ENCODE results near the gene ZG16.

Gene ZG16

GRCh38 chr16:29809850-29810698 lies 32.0 kb downstream of the ZG16 start:
- DNase-seq (ENCODE audit: low read depth): no peak

GRCh38 chr16:29810699-29811169 lies 32.7 kb downstream of the ZG16 start:
- DNase-seq (ENCODE audit: low read depth): no peak

DNA sequence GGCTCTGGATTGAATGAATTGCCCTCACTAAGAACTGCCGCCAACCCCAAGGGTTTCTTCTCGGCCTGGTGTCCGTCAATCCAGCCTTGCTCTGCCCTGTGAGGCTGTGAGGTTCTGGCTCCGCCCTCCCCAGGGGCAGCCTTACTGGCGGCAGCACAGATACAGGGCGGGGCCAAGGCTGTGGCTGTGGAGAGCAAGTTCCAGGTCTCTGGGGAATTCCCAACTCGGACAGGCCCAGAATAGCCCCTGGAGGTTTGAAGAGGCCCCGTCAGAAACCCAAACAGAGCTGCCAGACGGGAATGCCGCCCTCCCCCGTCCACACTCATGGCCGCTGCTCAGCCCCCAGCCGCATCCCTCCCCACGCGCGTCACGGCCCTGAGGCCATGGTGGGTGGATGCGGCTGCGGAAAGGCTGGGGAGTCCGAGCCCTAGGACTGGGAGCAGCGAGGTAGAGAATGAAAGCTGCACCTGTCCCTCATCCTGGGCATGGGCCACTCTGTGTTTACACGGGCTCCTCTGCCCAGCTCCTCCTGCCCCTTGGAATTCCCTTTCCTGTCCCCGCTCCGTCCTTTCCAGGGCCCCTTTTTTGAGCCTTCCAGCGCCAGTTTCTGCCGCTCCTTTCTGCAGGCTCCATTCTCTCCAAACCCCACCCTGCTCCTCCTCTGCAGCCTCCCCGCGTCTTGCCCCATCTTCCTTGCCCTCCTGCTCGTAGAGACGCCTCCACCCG lies 33.3 kb downstream of the ZG16 start:
- DNase-seq (ENCODE audit: low read depth): peak; percentile 99

DNA sequence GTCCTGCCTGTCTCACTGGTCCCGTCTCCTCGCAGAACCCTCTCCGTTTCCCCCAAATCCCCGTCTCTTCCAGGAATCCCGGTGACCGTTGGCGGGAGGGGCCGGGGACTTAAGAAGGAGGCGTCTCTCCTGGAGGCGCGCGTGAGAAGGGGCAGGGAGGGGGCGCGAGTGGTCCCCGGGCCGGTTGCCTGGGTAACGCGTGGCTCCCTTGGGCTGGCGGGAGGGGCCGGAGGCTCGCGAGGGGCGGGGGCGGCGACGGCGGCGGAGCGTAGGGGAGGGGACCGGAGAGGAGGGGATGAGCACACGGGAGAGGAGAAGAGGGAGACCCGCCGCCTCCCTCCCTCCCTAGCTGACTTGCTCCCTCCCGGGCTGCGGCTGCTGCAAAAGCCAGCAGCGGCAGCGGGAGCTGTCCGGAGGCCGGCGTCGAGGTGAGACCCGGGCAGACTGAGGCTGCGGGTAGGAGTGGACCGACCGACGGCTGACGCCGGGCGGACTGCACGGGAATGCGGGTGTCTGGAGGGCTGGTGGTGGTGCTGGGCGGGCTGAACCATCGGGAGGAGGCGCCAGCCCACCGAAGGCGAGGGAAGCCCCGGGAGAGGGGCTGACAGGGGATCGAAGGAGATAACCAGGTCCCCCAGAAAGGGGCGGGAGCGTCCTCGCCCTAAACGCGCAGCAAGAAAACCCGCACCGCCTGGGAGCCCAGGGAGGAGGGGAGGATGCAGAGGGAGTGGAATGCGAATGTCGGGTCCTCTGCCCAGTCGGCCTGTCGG lies 34.0 kb downstream of the ZG16 start, which contains the start of gene PRRT2:
Gene PRRT2, plus strand, starts transcription at position 298 of the 770 bp plus-strand sequence. CDS start 862 bp downstream, outside the sequence.
- peak; percentile 57 for DNase-seq (ENCODE audit: low read depth)

DNA sequence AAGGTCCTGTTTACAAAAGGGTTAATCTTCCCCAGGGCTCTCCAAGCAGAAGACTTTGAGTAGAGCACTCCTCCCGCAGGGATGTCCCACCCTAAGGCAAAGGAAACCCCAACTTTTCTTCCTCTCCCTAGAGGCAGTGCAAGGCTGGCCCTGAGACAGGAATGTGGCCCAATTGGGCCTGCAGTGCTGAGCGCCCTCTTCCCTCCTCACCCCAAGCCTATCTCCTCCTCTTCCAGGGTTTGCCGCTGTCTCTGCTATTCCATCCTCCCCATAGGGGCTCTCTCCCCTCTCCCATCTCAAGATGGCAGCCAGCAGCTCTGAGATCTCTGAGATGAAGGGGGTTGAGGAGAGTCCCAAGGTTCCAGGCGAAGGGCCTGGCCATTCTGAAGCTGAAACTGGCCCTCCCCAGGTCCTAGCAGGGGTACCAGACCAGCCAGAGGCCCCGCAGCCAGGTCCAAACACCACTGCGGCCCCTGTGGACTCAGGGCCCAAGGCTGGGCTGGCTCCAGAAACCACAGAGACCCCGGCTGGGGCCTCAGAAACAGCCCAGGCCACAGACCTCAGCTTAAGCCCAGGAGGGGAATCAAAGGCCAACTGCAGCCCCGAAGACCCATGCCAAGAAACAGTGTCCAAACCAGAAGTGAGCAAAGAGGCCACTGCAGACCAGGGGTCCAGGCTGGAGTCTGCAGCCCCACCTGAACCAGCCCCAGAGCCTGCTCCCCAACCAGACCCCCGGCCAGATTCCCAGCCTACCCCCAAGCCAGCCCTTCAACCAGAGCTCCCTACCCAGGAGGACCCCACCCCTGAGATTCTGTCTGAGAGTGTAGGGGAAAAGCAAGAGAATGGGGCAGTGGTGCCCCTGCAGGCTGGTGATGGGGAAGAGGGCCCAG lies 34.9 kb downstream of the ZG16 start:
- no peak for DNase-seq (ENCODE audit: low read depth)

- DNase-seq (ENCODE audit: low read depth): no peak
Measured at GRCh38 chr16:29813644-29814562, 35.8 kb downstream of the ZG16 start.

GRCh38 chr16:29814592-29814991 lies 36.5 kb downstream of the ZG16 start:
- DNase-seq (ENCODE audit: low read depth): no peak

GRCh38 chr16:29815032-29815721 lies 37.1 kb downstream of the ZG16 start:
- DNase-seq (ENCODE audit: low read depth): peak; percentile 49

DNA sequence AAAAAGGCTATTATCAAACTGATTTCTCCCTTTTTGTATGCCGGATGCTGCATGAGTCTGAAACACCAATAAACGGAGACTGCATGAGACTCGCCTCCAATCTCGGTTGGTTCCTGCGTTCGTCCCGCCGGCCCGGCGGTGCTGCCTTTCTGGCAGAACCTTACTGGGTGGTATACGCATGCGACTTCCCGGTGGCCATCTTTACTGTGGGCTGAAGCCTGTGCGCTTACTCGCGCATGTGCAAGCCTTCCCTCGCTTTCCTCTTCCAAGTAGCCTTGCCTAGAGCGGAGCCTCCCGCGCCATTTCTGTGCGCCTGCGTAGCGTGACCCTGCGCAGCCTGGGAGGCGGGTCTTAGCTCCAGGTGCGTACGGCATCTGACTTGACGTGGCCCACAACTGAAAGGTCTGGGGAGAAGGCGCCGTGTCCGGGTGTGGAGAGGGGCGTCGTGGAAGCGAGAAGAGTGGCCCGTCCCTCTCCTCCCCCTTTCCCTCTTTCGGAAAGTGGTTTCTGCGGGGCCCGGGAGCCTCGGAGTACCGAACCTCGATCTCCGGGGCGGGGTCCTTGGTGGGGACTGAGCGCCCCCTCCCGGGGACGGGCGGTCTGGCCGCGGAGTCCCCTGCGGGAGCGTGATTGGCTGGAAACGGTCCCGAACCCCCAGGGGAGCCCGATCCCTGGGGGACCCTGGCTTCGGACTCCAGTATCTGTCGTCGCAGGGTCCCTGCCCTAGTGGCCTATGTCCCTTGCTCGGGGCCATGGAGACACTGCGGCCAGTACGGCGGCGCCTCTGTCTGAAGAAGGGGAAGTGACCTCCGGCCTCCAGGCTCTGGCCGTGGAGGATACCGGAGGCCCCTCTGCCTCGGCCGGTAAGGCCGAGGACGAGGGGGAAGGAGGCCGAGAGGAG lies 38.0 kb downstream of the ZG16 start, which contains the start of gene PAGR1:
Gene PAGR1, plus strand, starts transcription at position 360 of the 901 bp plus-strand sequence. Its CDS starts 374 bp downstream, at position 734.
- DNase-seq (ENCODE audit: low read depth): peak; percentile 99

GRCh38 chr16:29816694-29817441 lies 38.8 kb downstream of the ZG16 start:
- peak; percentile 78 for DNase-seq (ENCODE audit: low read depth)

- no peak for DNase-seq (ENCODE audit: low read depth)
Measured at GRCh38 chr16:29818082-29818481, 40.0 kb downstream of the ZG16 start.

DNA sequence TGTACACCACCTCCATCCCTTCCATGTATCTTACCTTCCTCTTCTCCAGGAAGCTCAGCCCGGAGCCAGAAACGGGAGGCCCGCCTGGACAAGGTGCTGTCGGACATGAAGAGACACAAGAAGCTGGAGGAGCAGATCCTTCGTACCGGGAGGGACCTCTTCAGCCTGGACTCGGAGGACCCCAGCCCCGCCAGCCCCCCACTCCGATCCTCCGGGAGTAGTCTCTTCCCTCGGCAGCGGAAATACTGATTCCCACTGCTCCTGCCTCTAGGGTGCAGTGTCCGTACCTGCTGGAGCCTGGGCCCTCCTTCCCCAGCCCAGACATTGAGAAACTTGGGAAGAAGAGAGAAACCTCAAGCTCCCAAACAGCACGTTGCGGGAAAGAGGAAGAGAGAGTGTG lies 41.5 kb downstream of the ZG16 start:
- DNase-seq (ENCODE audit: low read depth): no peak

- peak; percentile 82 for DNase-seq (ENCODE audit: low read depth)
Measured at GRCh38 chr16:29820271-29820701, 42.2 kb downstream of the ZG16 start, which contains the start of gene MVP. Gene MVP (plus strand): TSS chr16:29820462. CDS start chr16:29830550, 10,088 bp downstream.

DNA sequence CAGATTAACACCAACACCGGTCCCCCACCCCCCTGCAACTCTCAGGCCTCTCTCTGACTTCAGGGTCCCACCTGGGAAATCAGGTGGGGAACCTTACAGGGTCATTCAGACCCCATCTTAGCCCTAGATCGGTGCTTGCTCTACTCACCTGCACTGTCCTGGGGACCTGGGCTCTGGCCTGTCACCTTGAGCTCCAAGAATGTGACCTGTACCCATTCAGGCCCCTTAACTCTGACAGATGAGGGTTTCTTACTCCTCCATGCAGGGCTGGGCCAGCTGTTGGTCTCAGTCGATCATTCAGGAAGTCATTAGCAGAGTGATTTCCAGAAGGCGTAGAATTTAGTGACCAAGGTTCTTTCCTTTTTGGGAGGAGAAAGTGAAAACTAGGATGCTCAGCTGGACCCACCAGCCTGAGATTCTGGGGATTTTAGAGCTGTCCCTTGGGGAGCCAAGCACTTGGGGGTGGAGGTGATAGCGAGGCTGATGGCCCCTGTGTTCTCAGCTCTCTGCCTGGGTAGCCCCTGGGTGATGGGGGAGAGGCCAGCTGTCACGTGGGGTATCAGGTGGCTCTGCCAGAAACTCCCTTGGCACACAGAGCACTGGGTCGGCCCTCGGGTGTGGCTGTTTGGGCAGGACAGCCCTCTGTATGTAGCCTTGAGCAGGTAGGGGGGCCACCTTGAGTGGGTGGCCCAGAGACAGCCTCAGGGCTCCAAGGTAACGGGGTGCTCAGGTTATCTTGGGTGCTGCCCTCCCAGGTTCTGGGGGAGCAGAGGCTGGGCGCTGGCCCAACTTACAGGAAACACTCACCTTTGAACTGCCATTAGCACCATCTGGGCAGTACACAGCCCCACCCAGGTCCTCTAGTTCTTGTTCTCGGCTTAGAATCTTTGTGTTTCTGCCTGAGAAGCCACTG lies 42.9 kb downstream of the ZG16 start:
- peak; percentile 47 for DNase-seq (ENCODE audit: low read depth)

- DNase-seq (ENCODE audit: low read depth): peak; percentile 92
Measured at GRCh38 chr16:29821643-29822115, 43.6 kb downstream of the ZG16 start.

- peak; percentile 92 for DNase-seq (ENCODE audit: low read depth)
Measured at GRCh38 chr16:29824589-29825144, 46.6 kb downstream of the ZG16 start.
